ENCODE measurements around the gene CCDC90B.
"Not testable (repeated sequence)": the region's sequence is repeated elsewhere in the genome, so short reads cannot be mapped to it uniquely, and the experiment has no call there.

Gene CCDC90B

GRCh38 chr11:83285151-83285770 is 906 bp downstream of the CCDC90B start:
- no peak for DNase-seq

GRCh38 chr11:83284501-83285150 is 1.5 kb downstream of the CCDC90B start:
- peak; percentile 4 for DNase-seq

GRCh38 chr11:83282084-83282716 is 4.0 kb downstream of the CCDC90B start:
- no peak for DNase-seq

- DNase-seq: no peak
Observed at GRCh38 chr11:83280256-83280655, 5.9 kb downstream of the CCDC90B start.

- no peak for DNase-seq
Observed at GRCh38 chr11:83278351-83278750, 7.8 kb downstream of the CCDC90B start.

GRCh38 chr11:83275888-83276641 is 10.1 kb downstream of the CCDC90B start:
- DNase-seq: no peak

GRCh38 chr11:83272627-83273026 is 13.5 kb downstream of the CCDC90B start:
- DNase-seq: no peak

GRCh38 chr11:83271734-83272133 is 14.4 kb downstream of the CCDC90B start:
- not testable (repeated sequence) for DNase-seq

GRCh38 chr11:83269080-83269479 is 17.1 kb downstream of the CCDC90B start:
- DNase-seq: not testable (repeated sequence)

GRCh38 chr11:83265331-83265730 is 20.8 kb downstream of the CCDC90B start:
- no peak for DNase-seq

GRCh38 chr11:83259559-83259958 is 26.6 kb downstream of the CCDC90B start:
- no peak for DNase-seq

- no peak for DNase-seq
Observed at GRCh38 chr11:83257761-83258168, 28.4 kb downstream of the CCDC90B start.

GRCh38 chr11:83256602-83257340 is 29.4 kb downstream of the CCDC90B start:
- no peak for DNase-seq

GRCh38 chr11:83255366-83255765 is 30.8 kb downstream of the CCDC90B start:
- DNase-seq: no peak

- no peak for DNase-seq
Observed at GRCh38 chr11:83252941-83253340, 33.2 kb downstream of the CCDC90B start.

- DNase-seq: no peak
Observed at GRCh38 chr11:83252266-83252665, 33.9 kb downstream of the CCDC90B start.

GRCh38 chr11:83249972-83250593 is 36.1 kb downstream of the CCDC90B start:
- DNase-seq: peak; percentile 60

- DNase-seq: no peak
Observed at GRCh38 chr11:83249445-83249844, 36.7 kb downstream of the CCDC90B start.

- peak; percentile 9 for DNase-seq
Observed at GRCh38 chr11:83241291-83241946, 44.7 kb downstream of the CCDC90B start.

- DNase-seq: no peak
Observed at GRCh38 chr11:83238111-83238510, 48.1 kb downstream of the CCDC90B start.

- DNase-seq: no peak
Observed at GRCh38 chr11:83235825-83236224, 50.3 kb downstream of the CCDC90B start.

GRCh38 chr11:83223457-83223856 is 62.7 kb downstream of the CCDC90B start:
- no peak for DNase-seq
